HepG2 (cell line): ENCODE data around the gene RPS5. TPM values are rescaled to one million over a fixed set of nuclear protein-coding genes. Genes with fewer than 3 reads are reported as not detected.
A peak's percentile ranks its signal among the peaks of the same experiment; 100 is the strongest.

Source experiments
- CENPX ChIP-seq: sonication (generic); formaldehyde crosslinking; IDR thresholded peaks from 2 replicates; pipeline ENCODE4 v1.9.0; 2021; ENCODE audit warnings: mild to moderate bottlenecking, missing genetic modification reagents, moderate library complexity
- HNF1A ChIP-seq, 2 experiments: sonication (generic) in 1 of 2; formaldehyde crosslinking in 1 of 2; IDR thresholded peaks; 2 replicates each; pipeline versions ENCODE4 v1.4.0 to v1.6.1; 2016 to 2020; ENCODE audit warnings: borderline replicate concordance in 1 of 2, low read depth in 1 of 2, mild to moderate bottlenecking in 1 of 2, missing genetic modification reagents in 1 of 2
- IRF2 ChIP-seq: IDR thresholded peaks from 2 replicates; pipeline ENCODE4 v1.6.1; 2018; ENCODE audit warnings: missing genetic modification reagents, missing compliant biosample characterization
- PRDM10 ChIP-seq: sonication (generic); formaldehyde crosslinking; IDR thresholded peaks from 2 replicates; pipeline ENCODE4 v1.4.0; 2020; ENCODE audit warnings: low read depth, missing genetic modification reagents
- TEAD2 ChIP-seq: sonication (generic); formaldehyde crosslinking; IDR thresholded peaks from 2 replicates; pipeline ENCODE4 v1.9.0; 2021; ENCODE audit warnings: missing genetic modification reagents
- ZNF180 ChIP-seq: sonication (generic); formaldehyde crosslinking; IDR thresholded peaks from 2 replicates; pipeline ENCODE4 v1.4.0; 2020; ENCODE audit warnings: low read depth, missing genetic modification reagents, borderline replicate concordance
- ZNF335 ChIP-seq: sonication (generic); formaldehyde crosslinking; IDR thresholded peaks from 2 replicates; pipeline ENCODE4 v1.4.0; 2020; ENCODE audit warnings: missing genetic modification reagents
- ZNF775 ChIP-seq: sonication (generic); formaldehyde crosslinking; IDR thresholded peaks from 2 replicates; pipeline ENCODE4 v1.4.0; 2020; ENCODE audit warnings: missing genetic modification reagents, mild to moderate bottlenecking, moderate library complexity, borderline replicate concordance
- polyA plus RNA-seq, 8 experiments: library from polyadenylated mRNA; depleted of rRNA in 3 of 8; stranded (reverse) in 7 of 8; unstranded in 1 of 8; fragments of >200 nt; fragmentation: Illumina TruSeq in 4 of 8; extraction: Trizol in 4 of 8; gene quantifications; 2 replicates each; pipeline versions ENCODE4 v1.2.1 to v1.2.3, GENCODE V29; 2011 to 2016; ENCODE audit warnings: low read depth in 4 of 8, missing spikeins in 1 of 8, mixed read lengths in 1 of 8; ENCODE audit not compliant: insufficient read depth in 1 of 8
- total RNA-seq, 5 experiments: library from RNA; depleted of rRNA; stranded (reverse); fragments of >200 nt; fragmentation: Illumina TruSeq; extraction: Trizol; gene quantifications; 2 replicates each; pipeline ENCODE4 v1.2.3, GENCODE V29; 2016; ENCODE audit warnings: low read depth in 1 of 5
- TF ChIP-seq, protein P1 (sequence below): sonication (generic); formaldehyde crosslinking; IDR thresholded peaks from 2 replicates; pipeline ENCODE4 v1.5.0; 2020; ENCODE audit warnings: mild to moderate bottlenecking, missing genetic modification reagents, borderline replicate concordance
- TF ChIP-seq, protein P2 (sequence below): IDR thresholded peaks from 2 replicates; pipeline ENCODE4 v1.6.1; 2016

The RPS5 gene
- total and polyA plus RNA-seq, 2 of the 13 experiments (the other 11 are each of a cell fraction or from before 2014, with no cell fraction given): 1,544 to 4,408 TPM

- TF ChIP-seq, protein P1, sequence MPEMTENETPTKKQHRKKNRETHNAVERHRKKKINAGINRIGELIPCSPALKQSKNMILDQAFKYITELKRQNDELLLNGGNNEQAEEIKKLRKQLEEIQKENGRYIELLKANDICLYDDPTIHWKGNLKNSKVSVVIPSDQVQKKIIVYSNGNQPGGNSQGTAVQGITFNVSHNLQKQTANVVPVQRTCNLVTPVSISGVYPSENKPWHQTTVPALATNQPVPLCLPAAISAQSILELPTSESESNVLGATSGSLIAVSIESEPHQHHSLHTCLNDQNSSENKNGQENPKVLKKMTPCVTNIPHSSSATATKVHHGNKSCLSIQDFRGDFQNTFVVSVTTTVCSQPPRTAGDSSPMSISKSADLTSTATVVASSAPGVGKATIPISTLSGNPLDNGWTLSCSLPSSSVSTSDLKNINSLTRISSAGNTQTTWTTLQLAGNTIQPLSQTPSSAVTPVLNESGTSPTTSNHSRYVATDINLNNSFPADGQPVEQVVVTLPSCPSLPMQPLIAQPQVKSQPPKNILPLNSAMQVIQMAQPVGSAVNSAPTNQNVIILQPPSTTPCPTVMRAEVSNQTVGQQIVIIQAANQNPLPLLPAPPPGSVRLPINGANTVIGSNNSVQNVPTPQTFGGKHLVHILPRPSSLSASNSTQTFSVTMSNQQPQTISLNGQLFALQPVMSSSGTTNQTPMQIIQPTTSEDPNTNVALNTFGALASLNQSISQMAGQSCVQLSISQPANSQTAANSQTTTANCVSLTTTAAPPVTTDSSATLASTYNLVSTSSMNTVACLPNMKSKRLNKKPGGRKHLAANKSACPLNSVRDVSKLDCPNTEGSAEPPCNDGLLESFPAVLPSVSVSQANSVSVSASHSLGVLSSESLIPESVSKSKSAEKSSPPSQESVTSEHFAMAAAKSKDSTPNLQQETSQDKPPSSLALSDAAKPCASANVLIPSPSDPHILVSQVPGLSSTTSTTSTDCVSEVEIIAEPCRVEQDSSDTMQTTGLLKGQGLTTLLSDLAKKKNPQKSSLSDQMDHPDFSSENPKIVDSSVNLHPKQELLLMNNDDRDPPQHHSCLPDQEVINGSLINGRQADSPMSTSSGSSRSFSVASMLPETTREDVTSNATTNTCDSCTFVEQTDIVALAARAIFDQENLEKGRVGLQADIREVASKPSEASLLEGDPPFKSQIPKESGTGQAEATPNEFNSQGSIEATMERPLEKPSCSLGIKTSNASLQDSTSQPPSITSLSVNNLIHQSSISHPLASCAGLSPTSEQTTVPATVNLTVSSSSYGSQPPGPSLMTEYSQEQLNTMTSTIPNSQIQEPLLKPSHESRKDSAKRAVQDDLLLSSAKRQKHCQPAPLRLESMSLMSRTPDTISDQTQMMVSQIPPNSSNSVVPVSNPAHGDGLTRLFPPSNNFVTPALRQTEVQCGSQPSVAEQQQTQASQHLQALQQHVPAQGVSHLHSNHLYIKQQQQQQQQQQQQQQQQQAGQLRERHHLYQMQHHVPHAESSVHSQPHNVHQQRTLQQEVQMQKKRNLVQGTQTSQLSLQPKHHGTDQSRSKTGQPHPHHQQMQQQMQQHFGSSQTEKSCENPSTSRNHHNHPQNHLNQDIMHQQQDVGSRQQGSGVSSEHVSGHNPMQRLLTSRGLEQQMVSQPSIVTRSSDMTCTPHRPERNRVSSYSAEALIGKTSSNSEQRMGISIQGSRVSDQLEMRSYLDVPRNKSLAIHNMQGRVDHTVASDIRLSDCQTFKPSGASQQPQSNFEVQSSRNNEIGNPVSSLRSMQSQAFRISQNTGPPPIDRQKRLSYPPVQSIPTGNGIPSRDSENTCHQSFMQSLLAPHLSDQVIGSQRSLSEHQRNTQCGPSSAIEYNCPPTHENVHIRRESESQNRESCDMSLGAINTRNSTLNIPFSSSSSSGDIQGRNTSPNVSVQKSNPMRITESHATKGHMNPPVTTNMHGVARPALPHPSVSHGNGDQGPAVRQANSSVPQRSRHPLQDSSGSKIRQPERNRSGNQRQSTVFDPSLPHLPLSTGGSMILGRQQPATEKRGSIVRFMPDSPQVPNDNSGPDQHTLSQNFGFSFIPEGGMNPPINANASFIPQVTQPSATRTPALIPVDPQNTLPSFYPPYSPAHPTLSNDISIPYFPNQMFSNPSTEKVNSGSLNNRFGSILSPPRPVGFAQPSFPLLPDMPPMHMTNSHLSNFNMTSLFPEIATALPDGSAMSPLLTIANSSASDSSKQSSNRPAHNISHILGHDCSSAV (CRISPR knock-in tag): no peak
- peak; percentile 86; the same call in 1 of the 2 replicates for TF ChIP-seq ZNF335 (CRISPR knock-in tag)
- TF ChIP-seq IRF2 (CRISPR knock-in tag): peak; percentile 25
- TF ChIP-seq CENPX: no peak
- TF ChIP-seq TEAD2: no peak
- no peak for TF ChIP-seq ZNF775
- peak; percentile 76; the same call in 1 of the 2 replicates for TF ChIP-seq PRDM10 (CRISPR knock-in tag)
- no peak for TF ChIP-seq HNF1A (IDR thresholded peaks at IDR 0.05; ENCODE audit: low read depth)
- TF ChIP-seq HNF1A (CRISPR knock-in tag; IDR thresholded peaks at IDR 0.05; ENCODE audit: borderline replicate concordance): peak; percentile 18; the same call in 1 of the 2 replicates
- TF ChIP-seq, protein P2, sequence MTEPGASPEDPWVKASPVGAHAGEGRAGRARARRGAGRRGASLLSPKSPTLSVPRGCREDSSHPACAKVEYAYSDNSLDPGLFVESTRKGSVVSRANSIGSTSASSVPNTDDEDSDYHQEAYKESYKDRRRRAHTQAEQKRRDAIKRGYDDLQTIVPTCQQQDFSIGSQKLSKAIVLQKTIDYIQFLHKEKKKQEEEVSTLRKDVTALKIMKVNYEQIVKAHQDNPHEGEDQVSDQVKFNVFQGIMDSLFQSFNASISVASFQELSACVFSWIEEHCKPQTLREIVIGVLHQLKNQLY (CRISPR knock-in tag): peak; percentile 50; the same call in 1 of the 2 replicates
- TF ChIP-seq ZNF180: 0 out of 2 replicates have a peak, but pooled peaks have one; percentile 65
Measured at GRCh38 chr19:58362272-58362994, 24.6 kb upstream of the RPS5 start, which contains the start of gene ZNF497 (continued).
